ENCODE data around the gene TAPBP. TPM values are rescaled to one million over a fixed set of nuclear protein-coding genes. Genes with fewer than 3 reads are reported as not detected.

Gene TAPBP
- total RNA-seq, 1 donor from 2014 or later = 20.2 TPM

- TF ChIP-seq CTCF (IDR thresholded peaks at IDR 0.05; ENCODE audit: unreplicated experiment) = peak; percentile 81
- H3K27ac Mint-ChIP-seq = peak overlapping the region; percentile 97
These were observed 14.5 kb downstream of the TAPBP start for GRCh38 chr6:33299237-33299944.

GRCh38 chr6:33298773-33299236, 15.1 kb downstream of the TAPBP start, which contains the start of gene RGL2:
TSS of gene RGL2 (minus strand) at chr6:33298942. CDS start at chr6:33298610, 332 bp downstream.
- Mint-ChIP-seq H3K27ac (peak within 1 kb of the TSS; percentile 98), H3K9me3 (ENCODE audit: low read depth) (no peaks in the 10 kb centered on the region), H3K27me3 (no peaks in the 10 kb centered on the region), H3K36me3 (ENCODE audit: insufficient read depth) (peaks cover 7% of the 10 kb centered on the region), H3K4me1 (ENCODE audit: low read depth) (peaks cover 16% of the 10 kb centered on the region), H3K4me3 (ENCODE audit: low read depth) (peak within 1 kb of the TSS; percentile 100)
- no peak for TF ChIP-seq CTCF (IDR thresholded peaks at IDR 0.05; ENCODE audit: unreplicated experiment)
- DNase-seq (ENCODE audit: low spot score, unreplicated experiment) = no peak

More at GRCh38 chr6:33299237-33299944, 14.5 kb downstream of the TAPBP start:
- H3K4me3 Mint-ChIP-seq (ENCODE audit: low read depth) = peak overlapping the region; percentile 100
- H3K36me3 Mint-ChIP-seq (ENCODE audit: insufficient read depth) = peaks cover 4% of the 10 kb centered on the region
- peaks cover 16% of the 10 kb centered on the region for H3K4me1 Mint-ChIP-seq (ENCODE audit: low read depth)
- H3K27me3 Mint-ChIP-seq = no peaks in the 10 kb centered on the region
- no peaks in the 10 kb centered on the region for H3K9me3 Mint-ChIP-seq (ENCODE audit: low read depth)
- peak; percentile 76 for DNase-seq (ENCODE audit: low spot score, unreplicated experiment)

DNA sequence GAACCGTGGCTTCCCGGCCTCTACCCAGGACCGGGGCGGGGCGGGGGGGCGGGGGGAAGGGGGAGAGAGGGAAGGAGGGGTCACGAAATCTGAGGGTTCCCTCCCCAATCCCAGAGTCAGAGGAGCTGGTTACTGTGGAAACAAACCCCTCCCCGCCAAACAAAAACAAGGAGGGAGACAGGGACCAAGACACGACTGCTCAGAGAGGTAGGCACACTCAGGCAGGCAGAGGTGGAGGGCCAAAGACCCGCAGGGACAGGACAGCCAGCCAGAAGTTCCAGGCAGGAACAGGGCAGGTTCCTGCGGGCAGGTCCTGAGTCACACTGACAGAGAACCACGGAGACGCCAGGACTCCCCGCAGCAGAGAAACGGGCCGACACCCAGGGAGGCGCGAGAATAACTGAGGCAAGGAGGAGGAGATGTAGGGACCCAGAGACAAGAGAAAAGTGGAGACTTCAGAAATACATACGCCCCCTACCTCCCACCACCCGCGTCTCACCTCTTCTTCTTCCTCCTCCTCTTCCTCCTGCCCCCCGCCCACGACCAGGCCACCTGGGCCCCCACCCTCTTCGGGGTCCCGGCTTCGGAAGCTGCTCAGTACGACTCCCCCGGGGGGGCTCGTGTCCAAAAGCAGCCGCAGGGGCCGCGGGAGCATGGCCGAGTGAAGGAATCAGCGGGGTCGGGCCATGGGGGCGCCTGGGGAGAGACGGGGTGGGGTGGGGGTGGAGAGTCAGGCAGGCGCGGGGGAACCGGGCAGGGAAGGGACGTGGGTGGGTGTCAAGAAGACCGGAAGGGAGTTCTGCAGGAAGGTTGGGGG, 15.7 kb downstream of the TAPBP start:
- Mint-ChIP-seq H3K36me3 (ENCODE audit: insufficient read depth) (peaks cover 6% of the 10 kb centered on the region), H3K9me3 (ENCODE audit: low read depth) (no peaks in the 10 kb centered on the region), H3K4me3 (ENCODE audit: low read depth) (peak overlapping the region; percentile 100), H3K27me3 (no peaks in the 10 kb centered on the region), H3K27ac (peak overlapping the region; percentile 98), H3K4me1 (ENCODE audit: low read depth) (peaks cover 16% of the 10 kb centered on the region)
- TF ChIP-seq CTCF (IDR thresholded peaks at IDR 0.05; ENCODE audit: unreplicated experiment) = peak; percentile 26
- DNase-seq (ENCODE audit: low spot score, unreplicated experiment) = no peak

- peaks cover 6% of the 10 kb centered on the region for H3K36me3 Mint-ChIP-seq (ENCODE audit: insufficient read depth)
- no peaks in the 10 kb centered on the region for H3K27me3 Mint-ChIP-seq
- no peak for DNase-seq (ENCODE audit: low spot score, unreplicated experiment)
- TF ChIP-seq CTCF (IDR thresholded peaks at IDR 0.05; ENCODE audit: unreplicated experiment) = no peak
- H3K4me3 Mint-ChIP-seq (ENCODE audit: low read depth) = peak overlapping the region; percentile 100
- peak overlapping the region; percentile 91 for H3K27ac Mint-ChIP-seq
- no peaks in the 10 kb centered on the region for H3K9me3 Mint-ChIP-seq (ENCODE audit: low read depth)
- H3K4me1 Mint-ChIP-seq (ENCODE audit: low read depth) = peaks cover 16% of the 10 kb centered on the region
These were observed 16.4 kb downstream of the TAPBP start for GRCh38 chr6:33297406-33297955.

- H3K36me3 Mint-ChIP-seq (ENCODE audit: insufficient read depth) = peaks cover 6% of the 10 kb centered on the region
- H3K27me3 Mint-ChIP-seq = no peaks in the 10 kb centered on the region
- TF ChIP-seq CTCF (IDR thresholded peaks at IDR 0.05; ENCODE audit: unreplicated experiment) = no peak
- no peaks in the 10 kb centered on the region for H3K9me3 Mint-ChIP-seq (ENCODE audit: low read depth)
- peaks cover 16% of the 10 kb centered on the region for H3K4me1 Mint-ChIP-seq (ENCODE audit: low read depth)
- DNase-seq (ENCODE audit: low spot score, unreplicated experiment) = no peak
- H3K27ac Mint-ChIP-seq = peak overlapping the region; percentile 91
- peak overlapping the region; percentile 100 for H3K4me3 Mint-ChIP-seq (ENCODE audit: low read depth)
These were observed 17.0 kb downstream of the TAPBP start for GRCh38 chr6:33296797-33297405.
